GM18519 (cell line): Measurements from ENCODE around the gene KRTAP21-2.
"Not testable (repeated sequence)": the region's sequence is repeated elsewhere in the genome, so short reads cannot be mapped to it uniquely, and the experiment has no call there.

ENCODE experiments used
- ATAC-seq: cut with Tn5 transposase; IDR thresholded peaks from one replicate; pipeline ENCODE4 v1.9.1; 2021; ENCODE audit warnings: mild to moderate bottlenecking, moderate library complexity; ENCODE audit not compliant: unreplicated experiment, low FRiP score

KRTAP21-2 gene

DNA sequence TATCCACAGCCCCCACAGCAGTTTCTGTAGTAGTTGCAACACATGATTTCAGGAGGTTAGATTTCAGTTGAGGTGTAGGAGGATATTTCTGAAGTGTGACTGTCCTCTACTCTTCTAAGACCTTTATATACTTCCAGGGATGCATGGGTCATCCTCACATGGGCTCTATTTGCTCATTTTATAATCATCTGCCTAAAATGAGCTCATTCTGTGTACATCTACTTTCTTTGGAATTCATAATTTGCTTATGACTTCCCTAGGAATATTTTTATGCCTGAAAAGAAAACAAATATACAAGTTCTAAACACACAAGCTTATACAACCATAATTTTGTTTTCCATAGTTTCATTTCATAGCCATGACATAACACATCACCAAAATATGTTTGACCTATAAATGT is at the start of gene KRTAP21-2:
Gene KRTAP21-2 (minus strand): TSS at position 101 of the 400 bp plus-strand sequence. CDS start 57 bp downstream, at position 44.
- no peak for ATAC-seq

DNA sequence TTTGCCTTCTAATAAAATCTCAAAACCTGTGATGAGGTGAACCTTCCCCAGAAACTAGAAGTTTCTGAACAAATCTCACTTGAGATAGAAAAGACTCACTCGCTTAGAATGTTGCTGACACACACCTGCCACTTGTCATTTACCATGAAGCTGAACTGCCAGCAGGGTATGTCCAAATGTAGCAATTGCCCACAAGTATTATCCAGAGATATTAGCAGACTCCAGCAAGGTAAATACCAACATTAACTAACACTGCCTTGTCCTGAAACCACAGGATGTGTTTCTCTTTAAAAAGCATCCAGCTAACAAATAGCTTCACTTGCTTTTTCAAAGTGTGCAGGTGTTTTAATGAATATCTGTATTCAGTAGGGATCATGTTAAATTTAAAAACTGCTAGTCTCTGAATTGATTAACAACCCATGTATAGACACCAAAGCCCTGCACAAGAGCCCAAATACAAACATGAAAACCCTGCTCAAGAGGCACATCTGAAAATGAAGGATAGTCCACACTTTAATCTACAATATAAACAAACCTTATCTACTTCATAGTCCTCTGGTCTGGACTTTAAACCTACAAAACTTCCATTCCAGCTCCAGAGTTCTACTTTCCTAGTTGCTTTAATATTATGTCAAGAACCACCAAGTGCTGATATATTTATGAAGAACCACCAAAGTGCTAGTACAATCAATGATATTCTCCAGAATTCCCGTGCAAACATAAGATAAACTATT is 46.7 kb upstream of the KRTAP21-2 start:
- no peak for ATAC-seq

DNA sequence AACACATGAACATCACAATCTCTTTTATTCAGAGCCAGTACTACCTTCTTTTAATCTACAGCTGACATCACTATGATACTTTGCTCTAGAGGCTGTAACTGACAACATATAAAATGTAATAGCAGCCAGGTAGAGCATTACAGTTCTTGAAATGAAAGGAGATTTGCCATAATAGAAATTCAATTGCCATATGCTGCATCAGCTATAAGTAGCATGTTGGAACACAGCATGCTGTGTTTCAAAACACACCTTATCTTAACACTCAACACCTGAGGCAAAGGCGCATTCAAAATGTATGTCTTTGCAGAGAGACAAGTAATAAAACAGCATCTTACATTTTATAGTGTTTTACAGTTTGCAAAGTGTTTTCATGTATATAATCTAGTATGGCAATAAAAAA is 32.2 kb upstream of the KRTAP21-2 start:
- no peak for ATAC-seq

DNA sequence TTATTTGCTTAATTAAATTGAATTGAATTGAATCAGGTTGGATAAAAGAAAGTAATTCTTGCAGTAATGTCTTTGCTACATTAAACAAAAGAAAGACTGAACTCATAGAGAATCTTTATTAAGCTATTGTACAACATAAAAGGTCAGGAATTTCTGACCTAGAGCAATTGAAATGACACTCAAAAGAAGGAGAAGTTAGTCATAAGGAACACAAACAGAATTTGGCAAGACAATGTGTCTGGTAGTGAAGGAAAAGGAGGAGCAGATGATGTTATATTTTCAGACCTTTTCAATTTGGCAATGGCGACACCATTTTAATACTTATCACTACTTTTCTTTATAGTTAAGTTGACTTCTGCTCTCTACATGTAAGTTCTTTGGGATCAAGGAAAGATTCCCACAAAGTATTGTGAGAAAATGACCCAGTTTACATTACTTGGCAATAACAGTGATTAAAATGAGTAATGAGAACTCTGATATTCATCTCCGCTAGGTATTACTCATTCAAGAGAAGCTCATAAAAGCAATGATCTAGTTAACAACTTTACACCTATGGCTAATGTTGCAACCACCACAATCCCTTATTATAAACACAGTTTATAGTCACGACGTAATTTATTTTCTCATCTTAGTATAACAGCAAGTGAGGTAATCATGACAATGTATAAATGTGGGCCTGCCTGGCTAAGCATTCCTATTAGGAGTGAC is 22.8 kb upstream of the KRTAP21-2 start:
- no peak for ATAC-seq

DNA sequence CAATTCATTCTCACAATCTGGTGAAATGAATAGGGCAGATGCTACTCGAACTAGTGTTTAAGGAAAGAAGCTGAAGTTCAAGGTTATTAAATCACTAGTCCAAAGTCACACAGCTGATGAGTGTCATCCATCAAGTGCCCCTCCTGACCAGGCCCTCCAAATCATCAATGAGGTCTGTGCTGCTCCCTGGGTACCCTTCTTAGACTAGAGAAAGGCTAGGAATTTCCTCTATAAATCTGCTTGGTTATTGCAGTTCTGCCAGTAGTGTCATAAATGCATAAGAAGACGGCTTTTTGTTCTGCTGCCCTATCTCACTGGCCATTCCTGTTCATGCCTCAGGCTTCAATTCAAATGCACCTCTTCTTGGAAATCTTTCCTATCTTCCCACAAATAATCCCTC is 13.7 kb upstream of the KRTAP21-2 start:
- ATAC-seq: no peak

DNA sequence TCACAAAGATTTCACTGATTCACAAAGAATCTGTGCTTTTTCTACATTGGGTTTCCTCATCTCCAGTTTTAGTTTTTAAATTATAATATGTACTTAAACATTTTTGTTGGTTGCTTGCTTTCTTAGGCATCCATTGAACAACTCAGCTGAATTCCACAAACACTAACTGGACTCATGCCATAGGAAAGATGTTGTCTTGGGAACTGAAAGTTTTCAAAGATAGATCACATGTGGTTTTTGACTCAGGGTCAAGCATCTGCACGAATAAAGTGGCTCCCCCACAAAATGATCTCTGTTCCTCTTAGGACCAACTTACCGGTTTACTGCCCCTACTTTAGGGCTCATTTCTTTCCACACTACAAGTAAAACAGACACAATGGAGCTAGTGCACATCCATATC is 11.2 kb upstream of the KRTAP21-2 start:
- no peak for ATAC-seq

DNA sequence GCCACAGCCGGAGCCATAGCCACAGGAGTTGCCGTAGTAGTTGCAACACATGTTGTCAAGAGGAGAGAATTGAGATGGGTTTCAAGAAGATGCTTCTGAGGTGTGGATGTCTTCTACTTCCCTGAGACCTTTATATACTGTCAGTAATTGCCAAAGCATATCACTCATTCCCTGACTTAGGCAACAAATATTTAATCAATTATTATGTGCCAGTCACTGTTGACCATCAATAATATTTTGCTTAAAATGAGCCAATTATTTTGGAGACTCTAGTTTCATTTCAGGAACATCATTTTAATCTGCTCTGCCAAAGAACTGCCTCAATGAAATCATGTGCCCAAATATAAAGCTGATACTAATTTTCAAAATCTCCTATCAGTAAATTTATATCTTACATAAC is 8.3 kb upstream of the KRTAP21-2 start, which contains the start of gene KRTAP21-1:
Gene KRTAP21-1 (minus strand): TSS at position 101 of the 400 bp plus-strand sequence. CDS start 50 bp downstream, at position 51.
- ATAC-seq: not testable (repeated sequence)

DNA sequence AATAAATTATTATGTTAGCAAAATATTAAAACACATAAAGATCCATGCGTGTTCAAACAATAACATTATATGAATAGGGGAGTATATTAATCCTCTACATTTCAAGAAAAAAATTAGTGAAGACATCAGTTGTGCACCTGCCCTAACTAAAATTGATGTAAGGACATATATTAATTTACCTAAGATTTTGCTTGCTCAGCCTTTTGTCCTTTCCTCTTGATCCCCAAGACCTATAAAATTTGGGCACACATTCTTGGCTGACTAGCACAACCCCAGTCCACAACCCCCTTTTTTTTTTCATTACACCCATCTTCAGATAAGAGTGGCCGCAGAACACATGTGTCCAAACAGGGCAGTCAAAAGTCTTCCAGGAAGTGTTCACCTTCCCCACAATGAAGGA is 6.6 kb downstream of the KRTAP21-2 start:
- no peak for ATAC-seq

DNA sequence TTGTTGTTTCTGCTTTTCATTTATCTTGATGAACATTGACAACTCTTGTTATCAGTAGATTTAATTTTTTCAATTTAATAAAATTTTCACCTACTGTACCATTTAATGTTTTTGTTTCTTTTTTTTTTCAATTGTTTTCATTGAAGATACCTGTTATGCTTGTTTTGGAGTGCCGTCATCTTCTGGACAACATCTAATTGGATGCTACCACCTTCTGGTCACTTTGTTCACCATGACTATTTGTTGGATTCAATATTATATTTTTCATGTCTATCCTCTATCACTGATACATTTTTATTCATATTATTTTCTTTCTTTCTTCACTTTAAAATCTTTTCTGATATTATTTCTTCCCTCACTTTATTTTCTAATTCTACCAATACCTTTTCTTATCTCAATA is 14.0 kb downstream of the KRTAP21-2 start:
- ATAC-seq: no peak

DNA sequence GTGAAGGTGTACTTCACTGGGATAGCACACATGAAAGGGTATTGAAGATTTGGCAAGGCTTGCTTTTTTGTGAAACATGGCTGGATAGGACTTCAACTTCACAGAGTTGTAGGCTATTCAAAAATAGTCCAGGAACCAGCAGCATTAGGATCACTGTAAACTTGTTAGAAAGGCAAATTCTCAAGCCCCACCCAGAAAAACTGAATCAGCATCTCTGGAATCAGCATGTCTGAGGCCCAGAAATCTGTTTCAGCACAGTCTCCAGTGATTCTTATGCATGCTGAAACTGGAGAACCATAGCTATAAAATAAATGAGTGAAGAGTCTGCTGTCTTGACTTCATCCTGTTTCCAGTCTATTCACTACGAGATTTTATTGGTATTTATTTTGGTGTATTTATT is 20.3 kb downstream of the KRTAP21-2 start:
- no peak for ATAC-seq

DNA sequence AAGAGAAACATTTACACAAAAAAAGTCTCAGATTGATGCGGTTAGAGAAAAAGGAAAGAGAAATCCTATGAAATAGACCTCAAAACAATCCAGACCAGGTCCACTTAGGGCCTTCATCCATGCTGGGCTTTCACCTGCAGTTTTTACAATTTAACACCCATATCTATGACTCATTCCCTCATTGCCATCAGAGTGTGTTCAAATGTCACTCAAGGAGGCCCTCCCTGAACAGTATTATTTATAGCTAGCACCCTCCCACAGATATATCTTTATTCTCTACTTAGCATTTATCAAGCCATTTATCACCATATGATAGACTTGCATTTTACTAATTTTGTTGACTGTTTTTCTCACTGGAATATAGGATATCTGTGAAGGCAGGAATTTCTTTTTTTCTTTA is 27.7 kb downstream of the KRTAP21-2 start:
- ATAC-seq: no peak

DNA sequence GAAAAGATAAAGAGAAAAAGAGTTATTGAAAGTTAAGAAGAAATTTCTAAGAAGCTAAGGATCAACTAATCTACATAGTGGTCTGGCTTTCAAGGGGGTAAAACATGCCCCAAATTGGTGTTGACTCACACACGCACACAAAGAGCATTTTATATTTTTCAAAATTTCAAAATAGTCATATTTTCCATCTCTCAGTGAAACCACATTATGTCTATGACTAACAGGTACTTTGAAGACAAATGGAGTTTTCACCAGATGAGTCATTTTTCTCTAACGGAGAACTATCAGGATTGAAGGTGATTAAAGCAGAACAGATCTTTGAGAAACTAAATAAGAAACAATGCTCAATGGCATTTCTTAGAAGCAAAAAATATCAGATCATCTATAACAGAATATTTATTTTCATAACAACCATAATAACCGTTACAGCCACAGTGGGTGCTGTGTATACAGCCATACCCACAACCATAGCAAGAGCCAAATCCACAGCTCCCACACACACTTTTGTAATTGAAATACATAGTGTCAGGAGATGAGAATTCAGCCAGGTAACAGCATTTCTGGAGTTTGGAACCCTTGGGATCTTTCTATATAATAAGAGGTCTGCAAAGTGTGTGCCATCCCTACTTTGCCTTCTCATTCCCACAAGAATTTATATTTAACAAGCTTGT is 28.7 kb downstream of the KRTAP21-2 start, which contains the start of gene KRTAP21-3:
Gene KRTAP21-3 (minus strand): TSS at position 539 of the 671 bp plus-strand sequence. CDS start 18 bp downstream, at position 521.
- ATAC-seq: no peak

DNA sequence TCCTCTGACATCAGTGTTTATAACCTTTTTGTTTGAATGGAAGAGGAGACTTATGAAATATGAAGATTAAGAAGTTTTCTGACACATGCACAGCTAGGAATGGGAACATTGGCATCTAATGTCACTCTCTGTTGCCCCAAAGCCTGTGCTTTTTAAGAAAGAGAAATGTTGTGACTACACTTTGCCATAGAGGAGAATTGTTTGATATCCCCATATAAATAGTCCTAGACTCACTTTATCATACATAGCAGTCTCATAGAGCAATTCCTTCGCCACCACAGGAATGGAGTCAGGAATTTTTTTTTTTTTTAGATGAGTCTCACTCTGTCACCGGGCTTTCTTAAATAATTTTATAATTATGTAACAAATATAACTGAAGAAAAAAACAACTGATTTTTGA is 30.0 kb downstream of the KRTAP21-2 start:
- ATAC-seq: no peak

DNA sequence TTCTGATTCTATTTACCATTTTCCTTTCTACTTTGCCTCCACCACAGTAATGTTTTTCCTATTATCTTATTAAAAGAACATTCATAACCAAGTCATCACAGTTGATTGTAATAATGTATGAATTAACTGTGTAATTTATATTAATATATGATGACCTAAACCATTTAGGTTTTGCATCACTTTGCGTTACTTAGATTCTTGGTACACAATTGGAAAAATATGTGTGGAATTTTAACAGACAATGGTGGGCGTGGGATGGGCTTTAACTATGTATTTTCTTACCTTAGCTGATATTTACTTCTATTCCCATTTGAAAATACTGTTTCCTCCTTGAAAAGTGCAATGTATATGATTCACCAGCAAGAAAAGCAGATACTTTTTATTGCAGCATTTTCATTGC is 32.1 kb downstream of the KRTAP21-2 start:
- ATAC-seq: no peak

DNA sequence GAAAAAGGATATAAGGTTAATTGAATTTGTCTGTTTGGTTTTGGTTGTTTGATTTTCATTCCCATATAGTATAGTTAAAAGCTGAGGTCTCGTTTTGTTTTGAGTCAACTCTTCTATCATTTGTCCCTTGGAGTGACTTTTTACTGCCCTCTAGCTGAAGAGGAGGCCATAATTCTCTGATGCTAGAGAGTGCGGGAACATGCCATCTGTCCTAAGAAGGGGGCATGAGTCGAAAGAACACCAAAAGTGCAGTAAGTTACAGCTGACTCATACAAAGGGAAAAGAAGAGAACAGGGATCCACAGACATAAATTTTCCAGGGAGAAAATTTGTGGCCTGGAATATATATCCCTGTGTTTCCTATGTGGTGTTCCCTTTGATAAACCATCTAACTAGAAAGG is 32.6 kb downstream of the KRTAP21-2 start:
- ATAC-seq: no peak

DNA sequence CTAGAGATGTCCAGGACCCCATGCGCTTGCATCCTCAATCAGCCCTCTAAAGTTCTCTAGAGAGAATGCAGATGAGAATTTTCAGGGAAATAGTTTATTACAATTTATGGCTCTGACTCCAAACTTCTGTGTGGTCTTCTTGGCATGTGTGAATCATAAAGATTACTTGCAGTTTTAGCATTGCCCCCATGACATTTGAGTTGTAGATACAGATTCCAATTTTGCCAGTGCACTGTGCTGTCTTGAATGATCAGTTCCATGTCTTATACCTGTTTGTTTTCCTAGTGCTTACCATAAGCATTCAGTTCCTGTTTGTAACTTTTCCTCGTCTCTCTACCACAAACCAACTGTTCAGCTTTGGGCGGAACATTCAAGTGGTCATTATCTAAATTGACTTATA is 33.3 kb downstream of the KRTAP21-2 start:
- ATAC-seq: no peak

DNA sequence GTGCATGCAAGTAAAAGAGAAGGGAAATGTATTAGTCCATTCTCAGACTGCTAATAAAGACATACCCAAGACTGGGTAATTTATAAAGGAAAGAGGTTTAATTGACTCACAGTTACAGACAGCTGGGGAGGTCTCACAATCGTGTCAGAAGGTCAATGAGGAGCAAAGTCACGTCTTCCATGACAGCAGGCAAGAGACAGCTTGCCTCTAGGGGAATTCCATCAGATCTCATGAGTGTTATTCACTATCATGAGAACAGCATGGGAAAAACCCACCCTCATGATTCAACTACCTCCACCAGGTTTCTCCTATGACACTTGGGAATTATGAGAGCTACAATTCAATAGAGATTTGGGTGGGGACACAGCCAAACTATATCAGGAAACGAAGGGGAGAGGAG is 36.6 kb downstream of the KRTAP21-2 start:
- no peak for ATAC-seq

DNA sequence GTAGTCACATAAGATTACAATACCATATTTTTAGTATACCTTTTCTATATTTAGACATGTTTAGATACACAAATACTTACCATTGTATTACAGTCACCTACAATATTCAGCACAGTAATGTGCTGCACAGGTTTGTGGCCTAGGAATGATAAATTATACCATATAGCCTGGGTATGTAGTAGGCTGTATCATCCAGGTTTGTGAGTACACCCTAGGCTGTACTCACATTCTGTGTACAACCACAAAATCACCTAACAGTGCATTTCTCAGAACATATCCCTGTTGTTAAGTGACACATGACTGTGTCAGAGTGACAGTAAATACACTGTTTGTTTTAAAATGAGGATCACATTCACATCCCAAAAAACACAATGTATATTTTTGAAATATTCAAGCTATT is 39.6 kb downstream of the KRTAP21-2 start:
- ATAC-seq: no peak
